ENCODE data around the gene PLA2G15. TPM values are rescaled to one million over a fixed set of nuclear protein-coding genes. Genes with fewer than 3 reads are reported as not detected.

PLA2G15 gene
- total RNA-seq, 1 donor from 2014 or later: 30.4 TPM

DNA sequence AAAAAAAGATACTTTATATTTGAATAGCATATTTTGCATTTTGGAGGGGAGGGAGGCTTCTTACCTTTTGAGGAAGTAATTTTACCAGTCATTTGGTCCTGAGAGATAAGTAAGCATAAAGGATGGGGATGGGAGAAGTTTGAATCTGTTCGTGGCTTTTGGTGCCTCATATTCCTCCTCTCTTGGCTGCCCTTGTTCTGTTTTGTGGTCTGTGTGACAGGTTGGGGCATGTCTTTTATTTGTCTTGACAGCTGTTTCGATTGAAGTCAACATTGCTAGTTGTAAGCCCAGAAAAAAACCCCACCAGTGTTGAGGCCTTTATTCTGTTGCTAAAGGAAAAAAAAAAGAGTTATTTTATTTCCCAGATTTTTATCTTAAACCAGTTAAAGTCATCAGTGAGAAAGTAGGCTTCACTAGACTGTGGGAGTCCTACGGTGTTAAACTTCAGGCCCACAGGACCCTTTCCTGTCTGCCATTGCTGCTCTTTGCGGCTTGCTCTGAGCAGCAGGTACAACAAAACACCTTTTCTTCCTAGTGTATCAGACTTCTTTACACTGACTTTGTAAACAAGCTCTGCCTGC lies 30.5 kb downstream of the PLA2G15 start:
- H3K4me1 ChIP-seq: peaks cover 34% of the 10 kb centered on the region
- TF ChIP-seq, protein P1, sequence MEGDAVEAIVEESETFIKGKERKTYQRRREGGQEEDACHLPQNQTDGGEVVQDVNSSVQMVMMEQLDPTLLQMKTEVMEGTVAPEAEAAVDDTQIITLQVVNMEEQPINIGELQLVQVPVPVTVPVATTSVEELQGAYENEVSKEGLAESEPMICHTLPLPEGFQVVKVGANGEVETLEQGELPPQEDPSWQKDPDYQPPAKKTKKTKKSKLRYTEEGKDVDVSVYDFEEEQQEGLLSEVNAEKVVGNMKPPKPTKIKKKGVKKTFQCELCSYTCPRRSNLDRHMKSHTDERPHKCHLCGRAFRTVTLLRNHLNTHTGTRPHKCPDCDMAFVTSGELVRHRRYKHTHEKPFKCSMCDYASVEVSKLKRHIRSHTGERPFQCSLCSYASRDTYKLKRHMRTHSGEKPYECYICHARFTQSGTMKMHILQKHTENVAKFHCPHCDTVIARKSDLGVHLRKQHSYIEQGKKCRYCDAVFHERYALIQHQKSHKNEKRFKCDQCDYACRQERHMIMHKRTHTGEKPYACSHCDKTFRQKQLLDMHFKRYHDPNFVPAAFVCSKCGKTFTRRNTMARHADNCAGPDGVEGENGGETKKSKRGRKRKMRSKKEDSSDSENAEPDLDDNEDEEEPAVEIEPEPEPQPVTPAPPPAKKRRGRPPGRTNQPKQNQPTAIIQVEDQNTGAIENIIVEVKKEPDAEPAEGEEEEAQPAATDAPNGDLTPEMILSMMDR (IDR thresholded peaks at IDR 0.05): no peak
- H3K4me3 ChIP-seq: no peak overlapping the region
- no peaks in the 10 kb centered on the region for H3K27me3 ChIP-seq
- H3K27ac ChIP-seq: peak overlapping the region; percentile 65
- peaks cover 22% of the 10 kb centered on the region for H3K36me3 ChIP-seq
- DNase-seq (no peak), ATAC-seq (no peak)
- no peaks in the 10 kb centered on the region for H3K9me3 ChIP-seq
- intact Hi-C loops (cut with DNase I): no loop called here

DNA sequence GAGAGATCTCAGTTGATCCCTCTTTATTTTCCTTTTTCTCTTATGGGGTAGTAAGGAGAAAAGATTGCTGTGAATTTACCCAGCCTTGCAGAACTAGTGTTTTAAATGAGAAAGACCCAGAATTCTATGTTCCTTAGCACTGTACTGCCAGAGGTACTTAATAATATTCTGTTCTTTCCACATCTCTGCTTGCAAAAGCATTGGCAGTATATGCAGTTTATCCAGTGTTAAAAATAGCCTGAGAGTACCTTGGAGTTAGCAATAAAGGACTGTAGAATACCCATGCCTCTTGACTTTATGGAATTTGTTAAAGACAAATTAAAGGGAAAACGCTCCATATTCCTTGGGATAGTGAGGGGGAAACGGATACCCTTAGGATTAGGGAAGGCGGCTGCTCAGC lies 31.1 kb downstream of the PLA2G15 start:
- TF ChIP-seq, protein P1 (IDR thresholded peaks at IDR 0.05): no peak
- H3K27me3 ChIP-seq: no peaks in the 10 kb centered on the region
- intact Hi-C loops (cut with DNase I): no loop called here
- H3K9me3 ChIP-seq: no peaks in the 10 kb centered on the region
- no peak for DNase-seq
- ATAC-seq: peak; percentile 63
- H3K4me3 ChIP-seq: no peak overlapping the region
- H3K36me3 ChIP-seq: peaks cover 22% of the 10 kb centered on the region
- peak overlapping the region; percentile 65 for H3K27ac ChIP-seq
- peaks cover 31% of the 10 kb centered on the region for H3K4me1 ChIP-seq

DNA sequence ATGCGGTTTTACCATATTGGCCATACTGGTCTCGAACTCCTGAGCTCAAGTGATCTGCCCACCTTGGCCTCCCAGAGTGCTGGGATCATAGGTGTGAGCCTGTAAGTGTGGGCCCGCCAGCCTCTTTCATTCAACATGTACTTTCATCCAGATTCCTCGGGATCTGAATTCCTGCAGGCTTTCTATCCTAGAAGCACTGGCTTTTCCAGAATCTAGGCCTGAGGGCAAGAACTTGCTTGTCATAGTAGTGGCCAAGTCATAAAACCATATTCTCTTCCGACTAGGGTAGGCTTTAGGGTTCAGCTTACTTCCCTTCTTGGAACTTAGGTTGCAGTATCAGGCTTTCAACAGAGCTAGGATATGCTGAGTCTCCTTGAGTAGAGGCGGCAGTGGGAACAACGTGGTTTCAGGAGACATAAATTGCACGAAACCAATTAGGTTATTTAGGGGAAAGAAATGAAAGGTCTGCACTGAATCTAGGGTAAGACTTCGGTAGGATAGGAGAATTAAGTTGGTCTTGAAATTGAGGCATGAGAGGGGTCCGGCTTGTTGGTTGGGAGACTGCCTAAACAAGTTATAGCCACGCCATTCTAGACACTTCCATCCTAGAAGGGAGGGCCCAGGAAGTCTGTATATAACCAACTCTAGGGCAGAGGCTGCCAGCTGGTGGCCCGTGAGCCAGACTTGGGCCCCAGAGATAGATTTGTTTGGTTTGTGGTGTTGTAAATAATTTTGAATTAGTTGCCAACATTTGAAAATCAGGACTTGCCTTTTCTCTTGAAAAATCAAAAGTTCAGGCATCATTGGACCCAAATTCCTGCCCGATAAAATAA lies 34.8 kb downstream of the PLA2G15 start:
- DNase-seq: no peak
- no peaks in the 10 kb centered on the region for H3K9me3 ChIP-seq
- TF ChIP-seq, protein P1 (IDR thresholded peaks at IDR 0.05): no peak
- no peak overlapping the region for H3K4me3 ChIP-seq
- H3K27me3 ChIP-seq: no peaks in the 10 kb centered on the region
- no peak overlapping the region for H3K27ac ChIP-seq
- H3K4me1 ChIP-seq: peaks cover 36% of the 10 kb centered on the region
- intact Hi-C loops (cut with DNase I): no loop called here
- peak; percentile 64 for ATAC-seq
- peaks cover 20% of the 10 kb centered on the region for H3K36me3 ChIP-seq

DNA sequence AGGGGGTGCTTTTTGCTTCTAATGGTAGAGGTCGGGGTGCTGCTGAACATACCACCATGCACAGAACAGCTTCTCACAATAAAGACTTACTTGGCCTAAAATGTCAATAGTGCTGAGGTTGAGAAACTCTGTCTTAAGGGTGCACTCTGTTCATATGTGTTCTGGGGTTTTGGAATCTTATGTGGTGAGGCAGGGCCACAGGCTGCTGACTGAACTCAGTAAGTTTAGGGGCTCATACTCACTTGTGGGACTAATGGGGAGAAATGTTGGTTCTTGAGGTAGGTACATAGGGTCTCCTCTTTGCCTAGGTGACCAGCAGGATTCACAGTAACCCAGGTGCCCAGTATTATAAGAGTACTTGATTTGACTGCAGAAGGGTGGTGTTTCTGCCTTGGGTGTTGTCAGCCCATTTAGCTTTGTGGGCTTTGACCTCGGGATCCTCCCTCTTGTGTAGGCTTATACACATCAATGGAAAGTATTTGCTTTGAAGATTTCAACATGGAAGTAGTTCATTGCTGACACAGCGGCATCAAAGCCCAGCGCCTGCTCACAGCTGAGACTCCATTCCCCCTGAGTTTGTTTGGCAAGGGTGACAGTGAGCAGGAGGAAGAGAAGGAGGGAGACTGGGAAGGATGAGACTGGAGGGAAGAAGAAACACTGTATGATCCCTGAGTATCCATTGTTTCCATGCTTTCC lies 36.3 kb downstream of the PLA2G15 start:
- Histone ChIP-seq H3K4me3 (no peak overlapping the region), H3K27me3 (no peaks in the 10 kb centered on the region), H3K36me3 (peaks cover 20% of the 10 kb centered on the region), H3K9me3 (no peaks in the 10 kb centered on the region), H3K27ac (no peak overlapping the region), H3K4me1 (peaks cover 41% of the 10 kb centered on the region)
- no peak for DNase-seq
- ATAC-seq: no peak
- TF ChIP-seq, protein P1 (IDR thresholded peaks at IDR 0.05): no peak
- intact Hi-C loops (cut with DNase I): no loop called here

DNA sequence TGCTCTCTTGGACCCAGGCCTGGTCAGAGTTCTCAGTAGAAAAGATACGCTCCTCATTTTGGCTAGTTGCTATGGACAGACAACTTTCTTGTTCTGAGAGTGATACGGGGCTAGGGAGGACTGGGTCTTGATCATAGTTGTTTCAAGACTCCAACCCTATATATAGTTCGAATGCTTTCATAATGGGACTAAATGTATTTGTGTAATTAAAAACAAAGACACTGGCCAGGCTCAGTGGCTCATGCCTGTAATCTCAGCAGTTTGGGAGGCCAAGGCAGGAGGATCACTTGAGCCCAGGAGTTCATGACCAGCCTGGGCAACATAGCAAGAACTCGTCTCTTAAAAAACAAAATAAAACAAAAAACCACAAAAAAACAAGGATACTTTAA lies 36.9 kb downstream of the PLA2G15 start:
- H3K27me3 ChIP-seq: no peaks in the 10 kb centered on the region
- H3K4me3 ChIP-seq: no peak overlapping the region
- TF ChIP-seq, protein P1 (IDR thresholded peaks at IDR 0.05): no peak
- ATAC-seq (no peak), DNase-seq (no peak)
- no peaks in the 10 kb centered on the region for H3K9me3 ChIP-seq
- peaks cover 43% of the 10 kb centered on the region for H3K4me1 ChIP-seq
- H3K36me3 ChIP-seq: peaks cover 20% of the 10 kb centered on the region
- no peak overlapping the region for H3K27ac ChIP-seq
- intact Hi-C loops (cut with DNase I): no loop called here

All from upper lobe of right lung (tissue), 1 donor.